Tongue (tissue), 2 donors: ENCODE measurements around the gene LUC7L3. TPM values are rescaled to one million over a fixed set of nuclear protein-coding genes. Genes with fewer than 3 reads are reported as not detected.
"Not testable (repeated sequence)": the region's sequence is repeated elsewhere in the genome, so short reads cannot be mapped to it uniquely, and the experiment has no call there.

Experiments
- DNase-seq: peaks from one replicate; pipeline ENCODE4 v3.0.0-alpha.2; 2015
- total RNA-seq: library from RNA; depleted of rRNA; stranded (reverse); fragments of >200 nt; gene quantifications from one replicate; pipeline ENCODE4 v1.2.3, GENCODE V29; 2014

Gene LUC7L3, protein sequence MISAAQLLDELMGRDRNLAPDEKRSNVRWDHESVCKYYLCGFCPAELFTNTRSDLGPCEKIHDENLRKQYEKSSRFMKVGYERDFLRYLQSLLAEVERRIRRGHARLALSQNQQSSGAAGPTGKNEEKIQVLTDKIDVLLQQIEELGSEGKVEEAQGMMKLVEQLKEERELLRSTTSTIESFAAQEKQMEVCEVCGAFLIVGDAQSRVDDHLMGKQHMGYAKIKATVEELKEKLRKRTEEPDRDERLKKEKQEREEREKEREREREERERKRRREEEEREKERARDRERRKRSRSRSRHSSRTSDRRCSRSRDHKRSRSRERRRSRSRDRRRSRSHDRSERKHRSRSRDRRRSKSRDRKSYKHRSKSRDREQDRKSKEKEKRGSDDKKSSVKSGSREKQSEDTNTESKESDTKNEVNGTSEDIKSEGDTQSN
- 91.0 TPM for total RNA-seq

DNA sequence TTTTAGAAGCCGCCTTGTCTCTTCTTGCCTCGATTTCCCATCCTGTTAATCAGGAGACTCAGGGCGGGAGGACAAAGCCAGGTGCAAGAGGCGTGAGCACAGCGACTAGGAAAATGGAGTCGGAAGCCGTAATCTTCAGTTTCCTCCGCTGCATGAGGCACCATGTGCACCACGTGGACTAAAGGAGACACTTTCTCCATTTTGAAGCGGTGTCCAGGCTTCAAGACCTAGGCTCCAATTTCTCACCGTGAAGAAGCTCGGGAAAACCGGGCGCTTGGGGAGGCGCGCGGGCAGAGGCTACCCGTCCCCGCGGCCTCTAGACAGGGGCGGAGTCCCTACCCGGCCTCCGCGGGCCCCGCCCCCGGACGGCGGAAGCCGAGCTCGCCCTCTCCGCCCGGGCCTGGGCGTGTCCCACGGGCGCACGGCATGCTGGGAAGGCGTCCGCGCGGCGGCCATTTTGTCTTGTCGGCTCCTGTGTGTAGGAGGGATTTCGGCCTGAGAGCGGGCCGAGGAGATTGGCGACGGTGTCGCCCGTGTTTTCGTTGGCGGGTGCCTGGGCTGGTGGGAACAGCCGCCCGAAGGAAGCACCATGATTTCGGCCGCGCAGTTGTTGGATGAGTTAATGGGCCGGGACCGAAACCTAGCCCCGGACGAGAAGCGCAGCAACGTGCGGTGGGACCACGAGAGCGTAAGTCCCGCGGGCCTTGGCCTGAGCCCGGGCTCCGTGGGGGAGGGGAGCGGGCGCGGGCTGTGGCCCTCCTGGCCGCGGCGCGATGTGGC is at the start of gene LUC7L3:
Gene LUC7L3 (plus strand): TSS at position 460 of the 780 bp plus-strand sequence. CDS start 130 bp downstream, at position 590.
- DNase-seq: peak; percentile 98

DNA sequence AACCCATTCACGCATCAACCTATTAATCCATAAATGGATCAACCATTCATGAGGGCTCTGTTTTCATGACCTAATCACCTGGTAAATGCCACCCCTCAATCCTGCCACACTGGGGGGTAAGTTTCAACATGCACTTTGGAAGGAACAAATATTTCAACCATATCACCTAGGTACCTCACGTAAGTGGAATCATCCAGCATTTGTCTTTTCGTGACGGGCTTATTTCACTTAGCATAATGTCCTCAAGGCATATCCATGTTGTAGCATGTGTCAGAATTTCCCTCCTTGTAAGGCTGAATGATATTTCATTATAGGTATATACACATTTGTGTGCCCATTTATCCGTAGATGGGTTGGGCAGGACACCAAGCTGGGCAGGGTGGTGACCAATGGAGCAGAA is 47.3 kb upstream of the LUC7L3 start:
- DNase-seq: peak; percentile 64

DNA sequence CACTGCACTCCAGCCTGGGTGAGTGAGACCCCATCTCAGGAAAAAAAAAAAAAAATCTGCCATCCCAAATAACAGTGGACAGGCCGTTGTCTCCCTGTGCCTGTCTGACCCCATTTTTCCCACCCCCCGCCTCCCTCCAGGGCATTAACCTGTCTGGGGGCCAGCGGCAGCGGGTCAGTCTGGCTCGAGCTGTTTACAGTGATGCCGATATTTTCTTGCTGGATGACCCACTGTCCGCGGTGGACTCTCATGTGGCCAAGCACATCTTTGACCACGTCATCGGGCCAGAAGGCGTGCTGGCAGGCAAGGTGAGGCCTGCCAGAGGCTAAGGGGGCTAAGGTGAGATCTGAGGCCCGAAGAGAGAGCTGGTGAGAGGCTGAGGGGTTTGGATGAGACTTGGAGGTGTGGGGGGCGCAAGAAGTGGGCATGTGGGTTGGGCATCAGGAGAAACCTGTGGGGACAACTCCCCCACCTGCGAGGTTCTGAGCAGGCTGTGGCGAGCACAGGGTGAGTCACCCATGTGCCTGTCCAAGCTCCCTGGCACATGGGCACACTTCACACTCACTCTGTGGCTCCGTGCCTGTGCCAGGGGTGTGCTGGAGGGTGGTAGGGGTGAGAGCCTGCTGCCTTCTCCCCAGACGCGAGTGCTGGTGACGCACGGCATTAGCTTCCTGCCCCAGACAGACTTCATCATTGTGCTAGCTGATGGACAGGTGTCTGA is 46.4 kb upstream of the LUC7L3 start:
- DNase-seq: no peak

DNA sequence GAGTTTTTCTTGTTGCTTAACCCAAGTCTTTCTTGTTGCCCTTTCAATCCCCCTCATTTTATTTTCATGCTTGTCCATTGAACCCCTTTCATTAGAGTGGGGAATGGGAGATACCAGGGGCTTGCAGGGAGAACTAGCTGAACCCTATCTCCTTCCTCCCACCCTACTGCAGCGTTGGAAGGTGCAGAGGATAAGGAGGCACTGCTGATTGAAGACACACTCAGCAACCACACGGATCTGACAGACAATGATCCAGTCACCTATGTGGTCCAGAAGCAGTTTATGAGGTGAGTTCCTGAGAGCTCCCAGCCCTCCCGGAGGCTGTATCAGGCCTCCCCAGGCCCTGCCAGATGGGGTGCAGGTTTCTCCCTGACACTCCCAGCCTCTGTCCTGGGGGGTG is 44.2 kb upstream of the LUC7L3 start:
- no peak for DNase-seq

DNA sequence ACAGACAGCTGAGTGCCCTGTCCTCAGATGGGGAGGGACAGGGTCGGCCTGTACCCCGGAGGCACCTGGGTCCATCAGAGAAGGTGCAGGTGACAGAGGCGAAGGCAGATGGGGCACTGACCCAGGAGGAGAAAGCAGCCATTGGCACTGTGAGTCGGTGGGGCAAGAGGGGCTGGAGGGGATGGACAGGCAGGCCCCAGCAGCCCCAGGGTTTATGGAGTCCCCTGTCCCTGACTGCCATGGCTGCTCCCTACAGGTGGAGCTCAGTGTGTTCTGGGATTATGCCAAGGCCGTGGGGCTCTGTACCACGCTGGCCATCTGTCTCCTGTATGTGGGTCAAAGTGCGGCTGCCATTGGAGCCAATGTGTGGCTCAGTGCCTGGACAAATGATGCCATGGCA is 43.8 kb upstream of the LUC7L3 start:
- DNase-seq: no peak

DNA sequence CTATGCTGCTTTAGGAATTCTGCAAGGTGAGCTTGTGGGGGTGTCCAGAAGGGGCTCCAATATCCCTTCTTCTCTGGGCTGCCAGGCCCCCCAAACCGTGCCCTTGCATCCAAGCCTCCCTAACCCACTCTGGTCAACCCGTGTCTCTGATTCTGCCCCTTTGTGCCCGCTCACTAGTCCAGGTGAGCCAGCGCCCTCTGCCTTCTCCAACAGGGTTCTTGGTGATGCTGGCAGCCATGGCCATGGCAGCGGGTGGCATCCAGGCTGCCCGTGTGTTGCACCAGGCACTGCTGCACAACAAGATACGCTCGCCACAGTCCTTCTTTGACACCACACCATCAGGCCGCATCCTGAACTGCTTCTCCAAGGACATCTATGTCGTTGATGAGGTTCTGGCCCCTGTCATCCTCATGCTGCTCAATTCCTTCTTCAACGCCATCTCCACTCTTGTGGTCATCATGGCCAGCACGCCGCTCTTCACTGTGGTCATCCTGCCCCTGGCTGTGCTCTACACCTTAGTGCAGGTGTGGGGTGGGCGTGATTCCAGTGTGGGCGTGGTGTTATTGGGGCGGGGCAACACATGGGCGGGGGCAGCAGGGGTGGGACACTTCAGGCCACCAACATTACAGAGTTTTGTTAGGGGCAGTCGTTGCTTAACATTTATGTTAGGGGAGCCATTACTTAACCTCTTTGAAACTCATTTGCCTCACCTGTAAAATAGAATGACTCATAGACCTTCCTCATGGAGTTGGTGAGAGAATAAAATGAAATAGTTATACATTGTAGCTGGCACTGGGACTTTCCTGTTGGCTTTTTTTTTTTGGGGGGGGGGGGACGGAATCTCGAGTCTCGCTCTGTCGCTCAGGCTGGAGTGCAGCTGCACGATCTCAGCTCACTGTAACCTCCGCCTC is 43.1 kb upstream of the LUC7L3 start:
- no peak for DNase-seq

DNA sequence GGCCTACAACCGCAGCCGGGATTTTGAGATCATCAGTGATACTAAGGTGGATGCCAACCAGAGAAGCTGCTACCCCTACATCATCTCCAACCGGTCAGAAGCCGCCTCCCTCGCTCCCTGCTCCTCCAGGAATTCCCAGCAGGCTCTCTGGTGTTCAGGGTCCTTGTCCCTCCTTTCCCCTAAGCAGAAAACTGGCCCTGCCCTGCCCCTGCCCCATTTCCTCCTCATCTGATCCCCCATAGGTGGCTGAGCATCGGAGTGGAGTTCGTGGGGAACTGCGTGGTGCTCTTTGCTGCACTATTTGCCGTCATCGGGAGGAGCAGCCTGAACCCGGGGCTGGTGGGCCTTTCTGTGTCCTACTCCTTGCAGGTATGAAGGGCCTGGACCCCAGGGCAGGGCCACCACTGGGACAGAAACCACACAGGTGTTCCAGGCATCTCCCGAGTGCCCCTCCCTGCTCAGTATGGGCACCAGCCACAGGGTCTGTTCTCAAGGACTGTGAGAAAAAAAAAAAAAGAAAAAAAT is 41.5 kb upstream of the LUC7L3 start:
- DNase-seq: no peak

DNA sequence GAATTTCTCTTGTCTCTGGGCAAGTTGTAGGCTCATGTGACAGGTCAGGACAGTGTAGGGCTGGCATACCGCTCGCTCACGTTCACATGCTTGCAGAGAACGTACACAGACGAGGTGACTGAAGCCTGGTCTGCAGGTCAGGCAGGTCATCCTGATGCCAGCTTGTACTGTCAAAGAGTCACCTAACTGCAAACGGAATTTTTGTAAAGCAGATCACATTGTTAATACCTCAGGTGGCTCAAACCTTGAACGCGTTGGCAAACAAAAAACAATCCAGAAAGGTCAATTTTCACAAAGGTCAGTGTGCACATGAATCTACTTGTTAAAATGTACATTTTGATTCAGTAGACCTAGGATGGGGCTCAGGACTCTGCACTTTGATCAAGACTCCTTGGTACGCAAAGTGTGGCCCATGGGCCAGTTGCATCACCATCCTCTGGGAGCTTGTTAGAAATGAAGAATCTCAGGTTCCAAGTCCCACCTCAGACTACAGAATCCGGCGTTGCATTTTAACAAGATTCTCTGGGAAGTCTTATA is 40.3 kb upstream of the LUC7L3 start:
- no peak for DNase-seq

DNA sequence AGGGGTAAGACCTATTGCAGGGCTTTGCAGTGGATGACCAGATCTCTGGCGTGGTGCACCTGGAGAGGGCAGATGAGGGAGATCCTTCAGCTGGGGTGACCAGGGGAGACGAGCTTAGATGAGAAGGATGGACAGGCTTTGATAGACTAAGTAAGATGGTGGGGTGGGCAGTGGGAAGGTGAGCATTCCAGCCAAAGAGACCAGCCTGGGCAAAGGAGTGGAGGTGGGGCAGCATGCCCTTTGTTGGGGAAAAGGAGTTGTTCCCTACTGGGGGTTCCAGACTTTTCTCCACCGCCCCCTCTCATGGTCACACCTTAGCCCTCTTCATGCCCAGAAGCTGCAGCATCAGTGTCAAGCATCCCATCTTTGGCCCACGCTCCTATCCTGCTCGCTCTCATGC is 39.3 kb upstream of the LUC7L3 start:
- no peak for DNase-seq

DNA sequence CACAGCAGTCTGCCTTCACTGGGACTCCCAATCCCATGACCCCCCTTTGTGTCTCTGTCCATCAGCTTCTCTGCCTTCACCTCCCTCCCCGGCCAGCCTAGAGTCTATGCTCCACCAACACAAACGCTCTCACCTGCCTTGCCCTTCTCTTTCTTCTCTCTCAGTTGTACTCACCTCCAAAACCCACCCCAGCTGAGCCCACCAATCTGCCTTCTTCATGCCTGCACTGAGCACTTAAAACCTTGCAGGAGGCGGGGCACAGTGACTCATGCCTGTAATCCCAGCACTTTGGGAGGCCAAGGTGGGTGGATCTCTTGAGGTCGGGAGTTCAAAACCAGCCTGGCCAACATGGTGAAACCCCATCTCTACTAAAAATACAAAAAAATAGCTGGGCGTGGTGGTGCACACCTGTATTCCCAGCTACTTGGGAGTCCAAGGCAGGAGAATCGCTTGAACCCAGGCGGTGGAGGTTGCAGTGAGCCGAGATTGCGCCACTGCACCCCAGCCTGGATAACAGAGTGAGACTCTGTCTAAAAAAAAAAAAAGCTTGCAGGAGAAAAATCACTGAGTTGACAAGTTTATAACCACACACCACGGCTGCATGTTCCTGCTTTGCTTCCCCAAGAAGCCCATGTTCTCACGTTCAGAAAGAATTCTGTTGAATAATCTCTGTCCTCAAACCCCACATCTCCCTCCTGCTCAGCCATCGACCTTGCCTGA is 38.7 kb upstream of the LUC7L3 start:
- DNase-seq: not testable (repeated sequence)

DNA sequence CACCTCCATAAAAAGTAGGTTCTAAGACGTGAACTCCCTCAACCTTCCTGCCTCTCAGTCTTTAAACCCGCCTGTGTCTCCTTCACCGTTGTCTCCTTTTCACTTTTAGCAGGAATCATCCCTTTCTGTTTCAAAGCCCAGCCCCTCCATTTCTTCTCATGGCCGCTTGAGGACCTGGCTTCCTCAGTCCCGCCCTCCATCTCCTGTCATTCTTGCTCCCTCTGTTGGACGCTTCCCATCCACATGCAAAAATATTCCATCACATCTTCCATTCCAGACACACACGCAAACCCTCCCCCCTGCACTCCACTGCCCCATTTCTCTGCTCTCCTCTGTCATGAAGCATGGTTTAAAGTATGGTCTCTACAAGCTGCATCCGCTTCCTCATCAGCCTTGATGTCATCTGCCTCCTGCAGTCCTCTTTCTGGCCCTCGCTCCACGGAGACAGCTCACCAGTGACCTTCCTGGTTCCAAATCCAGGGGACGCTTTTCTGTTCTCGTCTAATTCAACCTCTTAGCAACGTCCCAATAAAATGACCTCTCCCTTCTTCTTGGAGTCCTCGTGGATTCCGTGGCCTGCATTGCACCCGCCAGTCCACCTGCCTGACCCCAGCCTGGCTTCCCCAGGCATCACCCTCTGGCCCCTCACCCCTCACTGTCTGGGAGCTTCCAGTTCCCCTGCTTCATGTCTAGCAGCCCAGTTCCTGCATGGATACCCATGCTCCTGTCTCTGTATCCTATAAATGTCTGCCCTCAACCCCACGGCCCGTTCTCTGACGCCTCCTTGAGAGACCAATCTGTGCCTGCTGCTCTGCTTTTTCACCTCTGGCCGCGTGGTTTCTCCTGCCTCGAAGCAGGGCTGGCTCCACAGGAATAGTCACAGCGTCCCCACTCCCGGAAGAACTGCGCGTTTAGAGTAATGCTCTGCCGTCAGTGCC is 37.9 kb upstream of the LUC7L3 start:
- DNase-seq: peak; percentile 91

DNA sequence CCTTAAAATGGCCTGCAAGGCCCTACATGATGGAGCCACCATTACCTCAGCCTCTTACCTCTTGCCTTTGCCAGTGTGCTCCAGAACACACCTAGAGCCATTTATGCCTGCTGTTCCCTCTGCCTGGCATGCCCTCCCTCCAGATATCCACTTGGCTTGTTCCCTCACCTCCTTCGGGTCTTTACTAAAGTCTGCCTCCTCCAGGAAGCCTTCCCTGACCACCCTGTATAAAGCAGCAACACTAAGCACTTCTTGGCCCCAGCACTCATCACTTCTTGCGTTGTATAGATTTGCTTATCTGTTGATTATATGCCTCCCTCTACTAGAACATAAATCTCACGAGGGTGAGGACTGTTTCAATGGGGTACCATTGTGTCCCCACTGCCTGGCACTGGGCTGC is 37.0 kb upstream of the LUC7L3 start:
- DNase-seq: no peak

DNA sequence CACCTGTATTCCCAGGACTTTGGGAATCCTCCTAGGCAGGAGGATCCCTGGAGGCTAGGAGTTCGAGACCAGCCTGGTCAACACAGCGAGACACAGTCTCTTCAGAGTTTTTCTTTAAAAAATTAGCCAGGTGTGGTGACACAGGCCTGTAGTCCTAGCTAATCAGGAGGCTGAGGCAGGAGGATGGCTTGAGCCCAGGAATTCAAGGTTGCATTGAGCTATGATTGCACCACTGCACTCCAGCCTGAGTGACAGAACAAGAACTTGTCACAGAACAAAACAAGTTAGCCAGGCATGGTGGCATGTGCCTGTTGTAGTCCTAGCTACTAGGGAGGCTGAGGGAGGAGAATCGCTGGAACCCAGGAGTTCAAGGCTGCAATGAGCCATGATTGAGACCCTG is 36.5 kb upstream of the LUC7L3 start:
- no peak for DNase-seq

DNA sequence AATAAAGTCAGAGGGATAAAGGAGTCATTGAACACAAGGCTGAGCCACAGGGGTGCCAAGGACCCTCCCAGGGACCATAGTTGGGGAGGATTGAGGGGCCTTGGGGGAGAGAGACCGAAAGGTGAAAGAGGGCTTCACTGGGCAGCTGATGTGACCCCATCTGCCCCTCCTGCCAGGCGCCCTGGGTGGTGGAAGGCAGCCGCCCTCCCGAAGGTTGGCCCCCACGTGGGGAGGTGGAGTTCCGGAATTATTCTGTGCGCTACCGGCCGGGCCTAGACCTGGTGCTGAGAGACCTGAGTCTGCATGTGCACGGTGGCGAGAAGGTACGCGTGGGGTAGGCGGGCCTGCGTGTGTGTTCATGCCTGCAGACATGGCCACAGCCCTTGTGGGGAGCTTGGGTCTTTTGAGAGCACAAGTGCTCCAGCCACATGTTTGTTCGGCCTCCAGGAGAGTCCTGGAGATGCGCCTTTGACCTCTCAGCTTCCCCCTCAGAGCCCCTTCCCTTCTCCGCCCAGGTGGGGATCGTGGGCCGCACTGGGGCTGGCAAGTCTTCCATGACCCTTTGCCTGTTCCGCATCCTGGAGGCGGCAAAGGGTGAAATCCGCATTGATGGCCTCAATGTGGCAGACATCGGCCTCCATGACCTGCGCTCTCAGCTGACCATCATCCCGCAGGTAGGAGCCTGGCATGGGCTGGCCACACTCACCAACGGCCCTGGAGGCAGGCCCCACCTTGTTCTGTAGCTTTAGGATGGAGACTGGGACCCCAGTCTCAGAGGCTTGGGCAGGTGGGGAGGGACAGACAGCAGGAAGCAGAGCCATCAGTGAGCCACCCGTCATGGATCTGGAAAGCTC is 35.7 kb upstream of the LUC7L3 start:
- no peak for DNase-seq

DNA sequence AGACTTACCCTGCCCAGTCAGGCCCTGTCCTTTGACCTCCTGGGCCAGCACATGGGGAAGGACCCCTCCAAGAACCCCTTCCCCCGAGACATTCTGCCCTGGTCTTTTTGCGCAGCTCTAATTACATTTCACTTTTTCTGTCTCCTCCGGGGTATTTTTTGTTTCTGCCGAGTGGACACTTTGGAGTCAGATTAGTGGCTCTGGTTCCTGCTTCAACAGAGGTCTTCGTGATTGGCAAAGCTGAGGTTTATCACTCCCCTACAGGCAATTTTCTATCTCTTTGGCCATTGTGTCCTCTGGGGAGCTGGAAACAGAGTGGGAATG is 35.2 kb upstream of the LUC7L3 start:
- no peak for DNase-seq

DNA sequence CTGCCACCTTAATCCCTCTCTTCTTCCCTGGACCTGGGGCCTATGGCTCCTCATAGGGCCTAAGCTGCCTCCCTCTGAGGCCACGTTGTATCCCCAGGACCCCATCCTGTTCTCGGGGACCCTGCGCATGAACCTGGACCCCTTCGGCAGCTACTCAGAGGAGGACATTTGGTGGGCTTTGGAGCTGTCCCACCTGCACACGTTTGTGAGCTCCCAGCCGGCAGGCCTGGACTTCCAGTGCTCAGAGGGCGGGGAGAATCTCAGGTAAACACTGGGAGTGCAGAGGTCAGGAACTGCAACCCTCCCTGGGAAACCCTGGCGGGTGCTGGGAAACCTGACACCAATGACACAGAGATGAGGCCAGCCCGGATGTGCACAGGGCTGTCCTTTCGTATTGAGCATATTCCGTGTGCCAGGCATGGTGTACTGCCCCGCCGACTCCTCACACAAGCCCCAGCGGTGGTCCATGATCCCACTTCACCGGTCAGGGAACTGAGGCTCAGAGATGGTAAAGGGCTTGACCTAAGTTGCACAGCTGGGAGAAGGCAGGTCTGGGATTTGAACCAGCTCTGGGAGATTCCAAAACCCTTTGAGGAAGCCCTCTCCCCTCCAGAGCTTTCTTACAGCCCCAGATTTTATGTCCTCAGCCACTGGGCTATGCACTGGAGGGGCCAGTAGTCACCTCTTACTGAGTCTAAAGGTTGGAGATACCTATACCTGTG is 34.6 kb upstream of the LUC7L3 start:
- no peak for DNase-seq

DNA sequence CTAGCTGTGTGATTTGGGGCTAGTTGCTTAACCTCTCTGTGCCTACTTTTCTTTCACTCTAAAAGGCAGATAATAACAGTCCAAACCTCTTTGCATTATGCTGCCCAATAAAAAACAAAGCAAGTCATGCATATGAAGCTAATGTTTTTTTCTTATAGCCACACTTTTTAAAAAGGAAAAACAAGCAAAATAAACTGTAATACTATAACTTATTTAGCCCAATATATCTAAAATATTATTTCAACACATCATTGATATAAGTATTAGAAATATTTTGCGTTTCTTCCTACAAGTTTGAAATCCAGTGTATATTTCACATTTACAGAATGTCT is 34.1 kb upstream of the LUC7L3 start:
- DNase-seq: no peak
